Upper lobe of left lung (tissue), 6 donors: Measurements from ENCODE around the gene THBS3. TPM values are rescaled to one million over a fixed set of nuclear protein-coding genes. Genes with fewer than 3 reads are reported as not detected.
A peak's percentile ranks its signal among the peaks of the same experiment; 100 is the strongest.
"Not testable (repeated sequence)": the region's sequence is repeated elsewhere in the genome, so short reads cannot be mapped to it uniquely, and the experiment has no call there.

Experiments used
- ATAC-seq, 2 donors: fragments of 200-7000 bp; cut with Tn5 transposase; one replicate each; pipeline ENCODE4 v1.9.1; 2022; ENCODE audit warnings: mild to moderate bottlenecking in 2 of 2, moderate library complexity in 2 of 2; ENCODE audit not compliant: low FRiP score in 2 of 2
- DNase-seq, 2 donors: peaks; one replicate each; pipeline ENCODE4 v3.0.0-alpha.2; 2019 to 2020
- H3K27ac ChIP-seq, 4 donors: fragments of 200-600 bp; sonication (generic); one replicate each; pipeline ENCODE4 v1.5.1; 2016 to 2019
- H3K27me3 ChIP-seq, 4 donors: fragments of 200-600 bp; sonication (generic); one replicate each; pipeline ENCODE4 v1.5.1; 2017 to 2019
- H3K36me3 ChIP-seq, 4 donors: fragments of 200-600 bp; sonication (generic); one replicate each; pipeline ENCODE4 v1.5.1; 2016 to 2019
- H3K4me1 ChIP-seq, 4 donors: fragments of 200-600 bp; sonication (generic); one replicate each; pipeline ENCODE4 v1.5.1; 2018 to 2019
- H3K4me3 ChIP-seq, 4 donors: fragments of 200-600 bp; sonication (generic); one replicate each; pipeline ENCODE4 v1.5.1; 2017 to 2019; ENCODE audit warnings: mild to moderate bottlenecking in 2 of 4, moderate library complexity in 1 of 4
- H3K9me3 ChIP-seq, 4 donors: fragments of 200-600 bp; sonication (generic); one replicate each; pipeline ENCODE4 v1.5.1; 2018 to 2019
- EP300 ChIP-seq, 4 donors: sonication (generic); formaldehyde crosslinking; IDR thresholded peaks; one replicate each; pipeline ENCODE4 v1.5.1; 2017; ENCODE audit warnings: antibody characterized with exemption in 4 of 4, control low read depth in 2 of 4
- POLR2A ChIP-seq, 4 donors: fragments of 450-650 bp; IDR thresholded peaks; one replicate each; pipeline ENCODE4 v1.5.1; 2016 to 2017; ENCODE audit warnings: antibody characterized with exemption in 4 of 4, mild to moderate bottlenecking in 2 of 4
- POLR2AphosphoS5 ChIP-seq, 2 donors: sonication (generic); formaldehyde crosslinking; IDR thresholded peaks; one replicate each; pipeline ENCODE4 v1.5.1; 2017; ENCODE audit warnings: antibody characterized with exemption in 2 of 2
- WGBS, 2 donors: methylation state at CpG; one replicate each; pipeline ENCODE4 v1.1.5; 2017 to 2018; 5-methylcytosine and 5-hydroxymethylcytosine counted together
- total RNA-seq, 6 donors: library from RNA; depleted of rRNA in 4 of 6; stranded (reverse); fragments of >200 nt in 4 of 6; gene quantifications; one replicate each; pipeline versions ENCODE4 v1.1.0 to v1.2.1, GENCODE V29; 2016 to 2021
- TF ChIP-seq, protein P1 (sequence below), 6 experiments: fragments of 450-650 bp in 4 of 6; fragments of 200-600 bp in 2 of 6; sonication (generic) in 2 of 6; IDR thresholded peaks; one replicate each; pipeline ENCODE4 v1.5.1; 2016 to 2019; ENCODE audit warnings: antibody characterized with exemption in 6 of 6
- donor health status: DM: no; HTN: no; CAD: no; lungs with moderate emphysema.
- donor health status: DM: no; HTN: yes; CAD: no; lungs with severe emphysema.

The THBS3 gene
- total RNA-seq, 6 donors from 2014 or later = 18.3 to 97.4 (median 27.6) TPM

DNA sequence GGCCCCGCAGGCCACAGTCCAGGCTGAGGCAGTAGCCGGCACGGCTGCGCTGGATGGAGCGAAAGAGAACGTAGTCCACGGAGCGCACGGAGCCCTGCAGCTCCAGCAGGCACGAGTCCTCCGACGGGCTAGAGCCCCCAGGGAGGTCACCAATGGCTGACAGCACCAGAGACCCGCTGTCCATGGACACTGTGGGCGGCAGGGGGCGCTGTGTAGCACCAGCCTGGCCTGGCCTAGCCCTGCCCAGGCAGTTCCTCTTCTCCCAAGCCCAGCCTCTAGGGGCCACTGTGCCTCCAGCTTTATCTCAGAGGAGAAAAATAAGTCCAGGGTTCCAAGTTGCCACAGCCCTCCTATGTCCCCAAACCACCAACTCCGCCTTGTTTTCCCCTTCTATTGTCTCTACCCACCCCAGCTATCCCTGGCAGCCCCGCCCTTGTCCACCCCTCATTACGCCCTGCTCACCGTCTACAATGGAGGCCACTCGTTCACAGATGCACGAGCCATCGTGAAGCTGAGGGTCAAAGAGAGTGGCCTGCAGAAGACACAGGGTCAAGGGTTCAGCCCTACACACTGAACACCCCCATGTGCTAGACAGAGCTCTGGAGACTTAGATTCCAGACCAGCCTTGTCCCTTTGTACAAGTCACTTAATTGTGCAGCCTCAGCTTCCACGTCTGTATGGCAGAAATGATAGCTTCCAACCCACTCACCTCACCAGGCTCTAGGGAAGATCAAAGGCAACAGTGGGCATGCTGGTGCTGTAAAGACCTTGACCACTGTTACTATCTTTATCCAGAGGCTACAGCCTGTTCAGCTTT lies 43.1 kb upstream of the THBS3 start:
- no peaks in the 10 kb centered on the region for H3K9me3 ChIP-seq

GRCh38 chr1:155250246-155250632 lies 42.5 kb upstream of the THBS3 start:
- Histone ChIP-seq H3K36me3 (peaks cover 0 to 17% (median 13%) of the 10 kb centered on the region in 4 donors), H3K9me3 (no peaks in the 10 kb centered on the region), H3K27ac (peak overlapping the region in 3 of 4 donors; percentile 37 to 84 (median 47)), H3K4me3 (peak overlapping the region in 3 of 4 donors; percentile 8 to 43 (median 36)), H3K27me3 (no peaks in the 10 kb centered on the region), H3K4me1 (peaks cover 23 to 32% (median 26%) of the 10 kb centered on the region in 4 donors)
- ATAC-seq (no peak), DNase-seq (no peak)
- WGBS, 2 donors = 58 to 86% methylated on average over 2 to 5 of the region's 28 CpGs
- TF ChIP-seq EP300 (IDR thresholded peaks at IDR 0.05) (no peak), POLR2AphosphoS5 (IDR thresholded peaks at IDR 0.05) (no peak), POLR2A (IDR thresholded peaks at IDR 0.05) (no peak)
- TF ChIP-seq, protein P1, sequence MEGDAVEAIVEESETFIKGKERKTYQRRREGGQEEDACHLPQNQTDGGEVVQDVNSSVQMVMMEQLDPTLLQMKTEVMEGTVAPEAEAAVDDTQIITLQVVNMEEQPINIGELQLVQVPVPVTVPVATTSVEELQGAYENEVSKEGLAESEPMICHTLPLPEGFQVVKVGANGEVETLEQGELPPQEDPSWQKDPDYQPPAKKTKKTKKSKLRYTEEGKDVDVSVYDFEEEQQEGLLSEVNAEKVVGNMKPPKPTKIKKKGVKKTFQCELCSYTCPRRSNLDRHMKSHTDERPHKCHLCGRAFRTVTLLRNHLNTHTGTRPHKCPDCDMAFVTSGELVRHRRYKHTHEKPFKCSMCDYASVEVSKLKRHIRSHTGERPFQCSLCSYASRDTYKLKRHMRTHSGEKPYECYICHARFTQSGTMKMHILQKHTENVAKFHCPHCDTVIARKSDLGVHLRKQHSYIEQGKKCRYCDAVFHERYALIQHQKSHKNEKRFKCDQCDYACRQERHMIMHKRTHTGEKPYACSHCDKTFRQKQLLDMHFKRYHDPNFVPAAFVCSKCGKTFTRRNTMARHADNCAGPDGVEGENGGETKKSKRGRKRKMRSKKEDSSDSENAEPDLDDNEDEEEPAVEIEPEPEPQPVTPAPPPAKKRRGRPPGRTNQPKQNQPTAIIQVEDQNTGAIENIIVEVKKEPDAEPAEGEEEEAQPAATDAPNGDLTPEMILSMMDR (IDR thresholded peaks at IDR 0.05) = no peak

More for the DNA sequence above, 43.1 kb upstream of the THBS3 start:
- WGBS, 2 donors = 33 to 48% methylated on average over 8 of the region's 23 CpGs
- Histone ChIP-seq H3K27me3 (no peaks in the 10 kb centered on the region), H3K4me3 (peak overlapping the region in 3 of 4 donors; percentile 8 to 43 (median 36)), H3K4me1 (peaks cover 23 to 33% (median 27%) of the 10 kb centered on the region in 4 donors), H3K36me3 (peaks cover 0 to 17% (median 13%) of the 10 kb centered on the region in 4 donors), H3K27ac (peak overlapping the region; percentile 37 to 84 (median 50))
- TF ChIP-seq, protein P1 (IDR thresholded peaks at IDR 0.05) = peak; percentile 98 to 100 (median 99)
- TF ChIP-seq EP300 (IDR thresholded peaks at IDR 0.05) (no peak), POLR2A (IDR thresholded peaks at IDR 0.05) (no peak), POLR2AphosphoS5 (IDR thresholded peaks at IDR 0.05) (peak; percentile 14 to 32)
- DNase-seq = peak; percentile 96 to 97
- peak; percentile 93 to 96 for ATAC-seq

DNA sequence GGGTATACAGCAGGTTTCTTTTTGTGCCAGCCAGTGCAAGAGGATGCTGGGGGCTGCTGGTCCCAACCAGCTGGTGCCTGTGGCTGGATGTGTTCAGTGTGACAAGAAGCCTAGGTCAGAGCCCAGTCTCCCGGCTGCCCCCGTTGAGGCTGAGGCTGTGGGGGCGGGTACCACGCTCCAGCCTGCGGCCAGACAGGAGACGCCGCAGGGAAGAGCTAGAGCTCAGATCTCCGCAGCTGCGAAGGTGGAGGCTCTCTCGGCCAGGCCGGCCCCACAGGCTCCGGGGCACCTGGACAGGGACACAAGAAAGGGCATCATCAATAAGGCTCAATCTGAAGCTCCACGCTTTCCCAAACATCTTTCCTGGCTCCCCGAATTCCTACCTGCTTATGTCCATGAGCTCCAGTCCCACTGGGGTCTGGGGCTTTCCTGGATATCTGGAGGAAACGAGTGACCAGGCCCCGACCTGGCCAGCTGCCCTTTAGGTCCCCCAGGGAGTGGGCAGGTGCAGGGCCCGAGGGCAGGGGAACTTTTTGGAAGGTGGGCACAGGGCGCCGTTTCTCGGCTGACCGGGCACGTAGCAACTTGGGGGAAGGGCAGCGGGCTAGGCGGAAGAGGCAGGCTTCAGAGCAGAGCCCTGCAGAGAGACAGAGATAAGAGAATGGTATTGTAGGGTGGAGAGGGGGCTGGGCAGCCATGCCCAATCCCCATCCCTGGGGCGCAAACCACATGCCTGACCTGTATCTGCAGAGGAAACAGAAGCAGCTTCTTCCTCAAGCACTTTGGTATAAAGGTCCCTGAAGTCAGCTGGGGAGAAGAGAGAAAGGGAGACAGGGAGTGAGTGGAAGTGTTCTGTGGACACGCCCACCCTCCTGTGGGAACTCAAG lies 40.2 kb upstream of the THBS3 start:
- Histone ChIP-seq H3K36me3 (peaks cover 0 to 17% (median 13%) of the 10 kb centered on the region in 4 donors), H3K27me3 (peaks cover 0 to 3% (median 0%) of the 10 kb centered on the region in 4 donors), H3K4me1 (peaks cover 19 to 29% (median 23%) of the 10 kb centered on the region in 4 donors), H3K9me3 (no peaks in the 10 kb centered on the region), H3K4me3 (no peak overlapping the region), H3K27ac (no peak overlapping the region)
- TF ChIP-seq POLR2AphosphoS5 (IDR thresholded peaks at IDR 0.05) = no peak
- TF ChIP-seq, protein P1 (IDR thresholded peaks at IDR 0.05) = no peak
- TF ChIP-seq POLR2A (IDR thresholded peaks at IDR 0.05) = no peak
- TF ChIP-seq EP300 (IDR thresholded peaks at IDR 0.05) = no peak
- peak in 1 of 2 donors; percentile 72 for DNase-seq
- WGBS, 2 donors = 89 to 94% methylated on average over 25 to 26 of the region's 26 CpGs
- no peak for ATAC-seq

GRCh38 chr1:155246796-155247195 lies 39.1 kb upstream of the THBS3 start:
- ATAC-seq, DNase-seq, H3K4me3 ChIP-seq, H3K9me3 ChIP-seq, H3K27me3 ChIP-seq, H3K27ac ChIP-seq: not testable (repeated sequence)
- Histone ChIP-seq H3K4me1 (peaks cover 21 to 35% (median 25%) of the 10 kb centered on the region in 4 donors), H3K36me3 (peaks cover 0 to 17% (median 13%) of the 10 kb centered on the region in 4 donors)
- 90 to 100% methylated on average over 3 of the region's 3 CpGs for WGBS, 2 donors

- H3K9me3 ChIP-seq = no peaks in the 10 kb centered on the region
- H3K27me3 ChIP-seq = peaks cover 0 to 3% (median 0%) of the 10 kb centered on the region in 4 donors
- no peak for TF ChIP-seq POLR2AphosphoS5 (IDR thresholded peaks at IDR 0.05)
- no peak for TF ChIP-seq EP300 (IDR thresholded peaks at IDR 0.05)
- TF ChIP-seq POLR2A (IDR thresholded peaks at IDR 0.05) = no peak
- TF ChIP-seq, protein P1 (IDR thresholded peaks at IDR 0.05) = no peak
- peak overlapping the region in 3 of 4 donors; percentile 54 to 68 (median 65) for H3K4me3 ChIP-seq
- H3K27ac ChIP-seq = peak overlapping the region; percentile 89 to 92 (median 90)
- peaks cover 24 to 41% (median 28%) of the 10 kb centered on the region in 4 donors for H3K4me1 ChIP-seq
- WGBS, 2 donors = 66 to 68% methylated on average over 7 to 8 of the region's 8 CpGs
- ATAC-seq (no peak), DNase-seq (no peak)
- H3K36me3 ChIP-seq = peaks cover 0 to 17% (median 13%) of the 10 kb centered on the region in 4 donors
Measured at GRCh38 chr1:155245163-155245524, 37.4 kb upstream of the THBS3 start.
